Measurements from ENCODE around the gene HHIP. TPM values are rescaled to one million over a fixed set of nuclear protein-coding genes. Genes with fewer than 3 reads are reported as not detected.

Gene HHIP
- polyA plus RNA-seq, 1 donor = 18.6 TPM

DNA sequence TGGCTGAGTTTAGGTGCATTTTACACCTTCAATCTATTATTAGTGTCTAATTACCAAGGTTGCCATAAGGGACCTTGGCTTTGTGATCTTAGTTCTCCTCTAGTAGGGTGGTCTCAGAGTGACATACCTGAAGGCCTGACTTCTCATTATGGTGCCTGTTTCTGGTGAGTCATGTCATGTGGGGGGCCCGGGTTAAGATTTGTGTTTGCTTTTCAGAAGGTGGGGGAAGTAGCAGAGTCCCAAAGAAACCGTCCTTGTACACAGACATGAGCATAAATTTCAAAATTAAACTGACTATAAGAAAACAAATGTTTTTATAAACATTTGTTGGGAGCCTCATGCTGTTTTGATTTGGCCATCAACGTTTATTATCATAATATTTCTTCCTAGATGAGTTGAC, 74.5 kb downstream of the HHIP start:
- Histone ChIP-seq H3K27me3 (ENCODE audit: control insufficient read depth, insufficient read depth, low read length) (no peaks in the 10 kb centered on the region), H3K9me3 (ENCODE audit: control insufficient read depth, low read depth, low read length) (no peaks in the 10 kb centered on the region), H3K4me3 (ENCODE audit: low read length) (no peak overlapping the region), H3K4me1 (ENCODE audit: control insufficient read depth, insufficient read depth, low read length) (no peaks in the 10 kb centered on the region), H3K27ac (ENCODE audit: low read length) (no peak overlapping the region), H3K36me3 (ENCODE audit: control insufficient read depth, insufficient read depth, low read length) (no peaks in the 10 kb centered on the region)
- 57% methylated on average over 1 of the region's 3 CpGs for WGBS (ENCODE audit: insufficient coverage, low lambda C conversion rate)
- DNase-seq = no peak

GRCh38 chr4:144721994-144722393, 76.0 kb downstream of the HHIP start:
- no peaks in the 10 kb centered on the region for H3K4me1 ChIP-seq (ENCODE audit: control insufficient read depth, insufficient read depth, low read length)
- H3K4me3 ChIP-seq (ENCODE audit: low read length) = no peak overlapping the region
- no peaks in the 10 kb centered on the region for H3K36me3 ChIP-seq (ENCODE audit: control insufficient read depth, insufficient read depth, low read length)
- no peak for DNase-seq
- no peaks in the 10 kb centered on the region for H3K9me3 ChIP-seq (ENCODE audit: control insufficient read depth, low read depth, low read length)
- H3K27ac ChIP-seq (ENCODE audit: low read length) = no peak overlapping the region
- H3K27me3 ChIP-seq (ENCODE audit: control insufficient read depth, insufficient read depth, low read length) = no peaks in the 10 kb centered on the region

DNA sequence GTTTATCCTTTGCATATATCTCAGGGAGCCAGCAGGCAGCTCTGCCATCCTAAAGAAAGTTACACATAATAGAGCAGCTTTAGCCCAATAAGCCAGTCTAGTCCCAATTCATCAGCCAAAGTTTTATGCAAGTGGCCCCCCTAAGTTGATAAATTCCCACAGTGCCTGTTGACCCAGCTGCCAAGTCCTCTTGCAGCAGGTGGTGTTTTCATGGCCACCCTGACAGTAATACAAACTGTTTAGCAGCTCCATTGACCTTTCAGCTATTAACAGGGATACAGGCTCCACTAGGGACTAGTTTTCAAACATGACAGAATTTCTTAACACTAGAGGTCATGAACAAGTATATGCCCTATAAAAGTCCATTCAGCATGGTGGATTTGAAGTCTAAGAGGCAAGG, 77.5 kb downstream of the HHIP start:
- H3K4me3 ChIP-seq (ENCODE audit: low read length) = no peak overlapping the region
- H3K9me3 ChIP-seq (ENCODE audit: control insufficient read depth, low read depth, low read length) = no peaks in the 10 kb centered on the region
- no peak overlapping the region for H3K27ac ChIP-seq (ENCODE audit: low read length)
- H3K36me3 ChIP-seq (ENCODE audit: control insufficient read depth, insufficient read depth, low read length) = no peaks in the 10 kb centered on the region
- H3K4me1 ChIP-seq (ENCODE audit: control insufficient read depth, insufficient read depth, low read length) = no peaks in the 10 kb centered on the region
- no peaks in the 10 kb centered on the region for H3K27me3 ChIP-seq (ENCODE audit: control insufficient read depth, insufficient read depth, low read length)
- no peak for DNase-seq

DNA sequence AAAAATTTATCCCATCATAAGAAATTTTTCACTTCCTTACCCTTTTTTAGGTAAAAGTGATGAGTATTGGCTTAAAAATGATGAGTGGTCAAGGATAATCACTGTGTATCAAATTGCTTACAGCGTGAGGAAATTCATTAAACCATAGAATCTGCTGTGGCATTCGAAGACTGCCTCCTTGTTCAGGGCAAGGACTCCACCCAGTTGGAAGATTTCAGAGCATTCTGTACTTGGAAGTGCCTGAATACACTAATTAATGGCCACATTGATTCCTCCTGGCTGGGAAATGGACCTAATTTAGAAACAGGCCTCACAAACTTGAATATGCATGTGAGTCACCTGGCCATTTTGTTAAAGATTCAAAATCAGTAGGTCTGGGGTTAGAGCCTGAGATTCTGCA, 83.2 kb downstream of the HHIP start:
- no peaks in the 10 kb centered on the region for H3K9me3 ChIP-seq (ENCODE audit: control insufficient read depth, low read depth, low read length)
- H3K36me3 ChIP-seq (ENCODE audit: control insufficient read depth, insufficient read depth, low read length) = no peaks in the 10 kb centered on the region
- no peaks in the 10 kb centered on the region for H3K27me3 ChIP-seq (ENCODE audit: control insufficient read depth, insufficient read depth, low read length)
- no peak overlapping the region for H3K27ac ChIP-seq (ENCODE audit: low read length)
- H3K4me3 ChIP-seq (ENCODE audit: low read length) = no peak overlapping the region
- WGBS (ENCODE audit: insufficient coverage, low lambda C conversion rate) = no CpG with 5 or more reads among the region's 2 CpGs
- no peaks in the 10 kb centered on the region for H3K4me1 ChIP-seq (ENCODE audit: control insufficient read depth, insufficient read depth, low read length)
- no peak for DNase-seq

- no peaks in the 10 kb centered on the region for H3K27me3 ChIP-seq (ENCODE audit: control insufficient read depth, insufficient read depth, low read length)
- H3K4me1 ChIP-seq (ENCODE audit: control insufficient read depth, insufficient read depth, low read length) = no peaks in the 10 kb centered on the region
- H3K9me3 ChIP-seq (ENCODE audit: control insufficient read depth, low read depth, low read length) = no peaks in the 10 kb centered on the region
- no peak overlapping the region for H3K4me3 ChIP-seq (ENCODE audit: low read length)
- H3K36me3 ChIP-seq (ENCODE audit: control insufficient read depth, insufficient read depth, low read length) = no peaks in the 10 kb centered on the region
- H3K27ac ChIP-seq (ENCODE audit: low read length) = no peak overlapping the region
- DNase-seq = no peak
- 70% methylated on average over 2 of the region's 4 CpGs for WGBS (ENCODE audit: insufficient coverage, low lambda C conversion rate)
Measured at GRCh38 chr4:144732584-144733428, 86.8 kb downstream of the HHIP start.

DNA sequence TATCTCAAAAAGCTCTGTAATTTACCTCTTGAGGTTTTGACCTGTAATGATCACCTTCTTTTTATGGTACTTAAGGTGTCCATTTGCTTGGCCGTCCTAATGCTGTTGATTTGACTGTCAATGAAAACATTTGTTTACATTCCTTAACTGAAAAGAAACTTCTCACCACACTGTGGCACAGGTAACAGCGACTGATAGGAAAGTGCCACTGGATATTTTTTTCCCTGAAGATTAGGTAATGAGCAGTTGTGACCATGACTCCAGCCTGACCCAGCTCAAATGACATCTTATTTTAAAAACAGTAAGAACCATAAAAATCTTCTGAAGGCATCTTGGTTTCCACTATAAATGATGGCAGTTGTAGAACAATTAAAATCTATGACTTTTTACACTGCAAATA, 87.6 kb downstream of the HHIP start:
- H3K27me3 ChIP-seq (ENCODE audit: control insufficient read depth, insufficient read depth, low read length) = no peaks in the 10 kb centered on the region
- DNase-seq = no peak
- H3K27ac ChIP-seq (ENCODE audit: low read length) = no peak overlapping the region
- H3K36me3 ChIP-seq (ENCODE audit: control insufficient read depth, insufficient read depth, low read length) = no peaks in the 10 kb centered on the region
- no peaks in the 10 kb centered on the region for H3K9me3 ChIP-seq (ENCODE audit: control insufficient read depth, low read depth, low read length)
- WGBS (ENCODE audit: insufficient coverage, low lambda C conversion rate) = no CpG with 5 or more reads among the region's 2 CpGs
- H3K4me3 ChIP-seq (ENCODE audit: low read length) = no peak overlapping the region
- H3K4me1 ChIP-seq (ENCODE audit: control insufficient read depth, insufficient read depth, low read length) = no peaks in the 10 kb centered on the region

- H3K9me3 ChIP-seq (ENCODE audit: control insufficient read depth, low read depth, low read length) = no peaks in the 10 kb centered on the region
- WGBS (ENCODE audit: insufficient coverage, low lambda C conversion rate) = no CpG with 5 or more reads among the region's 4 CpGs
- no peaks in the 10 kb centered on the region for H3K27me3 ChIP-seq (ENCODE audit: control insufficient read depth, insufficient read depth, low read length)
- DNase-seq = no peak
- no peak overlapping the region for H3K27ac ChIP-seq (ENCODE audit: low read length)
- H3K36me3 ChIP-seq (ENCODE audit: control insufficient read depth, insufficient read depth, low read length) = no peaks in the 10 kb centered on the region
- no peaks in the 10 kb centered on the region for H3K4me1 ChIP-seq (ENCODE audit: control insufficient read depth, insufficient read depth, low read length)
- H3K4me3 ChIP-seq (ENCODE audit: low read length) = no peak overlapping the region
Measured at GRCh38 chr4:144734522-144734921, 88.6 kb downstream of the HHIP start.

- WGBS (ENCODE audit: insufficient coverage, low lambda C conversion rate) = 71% methylated on average over 1 of the region's 3 CpGs
- no peak overlapping the region for H3K27ac ChIP-seq (ENCODE audit: low read length)
- H3K4me3 ChIP-seq (ENCODE audit: low read length) = no peak overlapping the region
- H3K36me3 ChIP-seq (ENCODE audit: control insufficient read depth, insufficient read depth, low read length) = no peaks in the 10 kb centered on the region
- H3K9me3 ChIP-seq (ENCODE audit: control insufficient read depth, low read depth, low read length) = no peaks in the 10 kb centered on the region
- H3K27me3 ChIP-seq (ENCODE audit: control insufficient read depth, insufficient read depth, low read length) = no peaks in the 10 kb centered on the region
- DNase-seq = no peak
- no peaks in the 10 kb centered on the region for H3K4me1 ChIP-seq (ENCODE audit: control insufficient read depth, insufficient read depth, low read length)
Measured at GRCh38 chr4:144738649-144739048, 92.7 kb downstream of the HHIP start.

DNA sequence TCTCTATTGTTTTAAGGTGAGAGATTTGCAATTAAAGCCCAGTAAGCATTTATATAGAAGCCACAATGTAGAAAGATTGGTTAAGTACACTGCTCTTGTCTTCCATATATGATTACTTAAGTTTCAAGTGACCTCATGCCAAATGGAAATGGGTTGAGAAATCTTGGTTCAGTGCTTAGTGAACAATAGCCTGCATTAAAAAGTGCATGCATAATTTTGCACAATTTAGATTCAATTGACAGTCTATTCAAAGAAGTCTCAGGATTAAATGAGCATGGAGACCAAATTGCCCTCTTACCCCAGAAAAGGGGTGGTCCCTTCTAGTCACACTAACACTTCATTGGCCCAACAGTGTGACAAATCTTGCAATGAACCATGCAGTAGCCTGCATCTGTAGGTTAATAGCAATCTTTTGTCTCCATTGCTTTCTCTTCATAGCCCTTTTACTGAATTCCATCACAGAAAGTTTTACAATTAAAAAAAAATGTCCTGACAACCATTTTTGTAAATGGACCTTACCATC, 93.6 kb downstream of the HHIP start:
- Histone ChIP-seq H3K4me3 (ENCODE audit: low read length) (no peak overlapping the region), H3K4me1 (ENCODE audit: control insufficient read depth, insufficient read depth, low read length) (no peaks in the 10 kb centered on the region), H3K27me3 (ENCODE audit: control insufficient read depth, insufficient read depth, low read length) (no peaks in the 10 kb centered on the region), H3K9me3 (ENCODE audit: control insufficient read depth, low read depth, low read length) (no peaks in the 10 kb centered on the region), H3K27ac (ENCODE audit: low read length) (no peak overlapping the region), H3K36me3 (ENCODE audit: control insufficient read depth, insufficient read depth, low read length) (no peaks in the 10 kb centered on the region)
- no peak for DNase-seq

GRCh38 chr4:144740316-144740715, 94.4 kb downstream of the HHIP start:
- Histone ChIP-seq H3K27me3 (ENCODE audit: control insufficient read depth, insufficient read depth, low read length) (no peaks in the 10 kb centered on the region), H3K9me3 (ENCODE audit: control insufficient read depth, low read depth, low read length) (no peaks in the 10 kb centered on the region), H3K27ac (ENCODE audit: low read length) (no peak overlapping the region), H3K4me1 (ENCODE audit: control insufficient read depth, insufficient read depth, low read length) (no peaks in the 10 kb centered on the region), H3K4me3 (ENCODE audit: low read length) (no peak overlapping the region), H3K36me3 (ENCODE audit: control insufficient read depth, insufficient read depth, low read length) (no peaks in the 10 kb centered on the region)
- WGBS (ENCODE audit: insufficient coverage, low lambda C conversion rate) = 83% methylated on average over 1 of the region's 1 CpG
- DNase-seq = no peak

Data from large intestine (tissue), 3 donors.